GM21825 (cell line): ENCODE data around the gene TGM6.

ENCODE experiments used
- ATAC-seq: cut with Tn5 transposase; IDR thresholded peaks from one replicate; pipeline ENCODE4 v1.9.1; 2021; ENCODE audit warnings: mild to moderate bottlenecking, moderate library complexity; ENCODE audit not compliant: unreplicated experiment

TGM6 gene

GRCh38 chr20:2480381-2480780, 99.7 kb downstream of the TGM6 start:
- no peak for ATAC-seq
